ENCODE results near the gene CFD. TPM values are rescaled to one million over a fixed set of nuclear protein-coding genes. Genes with fewer than 3 reads are reported as not detected.

The CFD gene
- total RNA-seq, 1 experiment from 2014 or later: 8.0 TPM

GRCh38 chr19:827710-828321 is 31.6 kb upstream of the CFD start, which contains the start of gene AZU1:
TSS of gene AZU1 (plus strand) at chr19:827837. CDS start at chr19:827847, 10 bp downstream.
- Histone ChIP-seq H3K4me3 (no peak within 1 kb of the TSS), H2AFZ (no peak within 1 kb of the TSS), H3K27ac (no peak within 1 kb of the TSS), H3K9me3 (ENCODE audit: insufficient read depth, low read depth) (no peaks in the 10 kb centered on the region), H3K36me3 (ENCODE audit: low read depth) (no peaks in the 10 kb centered on the region), H3K79me2 (ENCODE audit: low read depth) (no peaks in the 10 kb centered on the region), H3K9me2 (ENCODE audit: insufficient read depth) (no peaks in the 10 kb centered on the region), H4K20me1 (ENCODE audit: insufficient read depth) (no peaks in the 10 kb centered on the region), H3F3A (ENCODE audit: insufficient read depth, low read depth) (peaks cover 6% of the 10 kb centered on the region; the same call in 1 of the 2 replicates), H3K4me2 (no peak within 1 kb of the TSS), H3K4me1 (replicated peaks; ENCODE audit: insufficient read depth) (peaks cover 6% of the 10 kb centered on the region), H3K27me3 (ENCODE audit: insufficient read depth, low read depth) (peaks cover 15% of the 10 kb centered on the region; the same call in 1 of the 2 replicates)
- intact Hi-C loops (cut with micrococcal nuclease; ENCODE audit: unreplicated experiment): no loop called here
- ChIA-PET CTCF (no interaction called here), POLR2A (ENCODE audit: unreplicated experiment) (no interaction called here)
- BruUV-seq (replicated peaks): no TSS peak
- no peak for TF ChIP-seq CTCF (conservative IDR thresholded peaks at IDR 0.05)
- DNase-seq: peak in 1 of 2 experiments; percentile 32

- H3K36me3 ChIP-seq (ENCODE audit: low read depth): no peaks in the 10 kb centered on the region
- H3K27me3 ChIP-seq (ENCODE audit: insufficient read depth, low read depth): peaks cover 15% of the 10 kb centered on the region; the same call in 1 of the 2 replicates
- no peak for TF ChIP-seq CTCF (conservative IDR thresholded peaks at IDR 0.05)
- TF ChIP-seq EZH2 (IDR thresholded peaks at IDR 0.05; ENCODE audit: low read depth): no peak
- no peaks in the 10 kb centered on the region for H4K20me1 ChIP-seq (ENCODE audit: insufficient read depth)
- H2AFZ ChIP-seq: no peak overlapping the region
- no peak for DNase-seq
- H3K4me3 ChIP-seq: no peak overlapping the region
- intact Hi-C loops (cut with micrococcal nuclease; ENCODE audit: unreplicated experiment): no loop called here
- H3K27ac ChIP-seq: no peak overlapping the region
- no peaks in the 10 kb centered on the region for H3K79me2 ChIP-seq (ENCODE audit: low read depth)
- POLR2A ChIA-PET (ENCODE audit: unreplicated experiment): interaction anchor here (0.6 kb wide), 1 partner anchor 47 kb away, joined by 3 read pairs; no protein-coding TSS in a partner anchor
- CTCF ChIA-PET: no interaction called here
- no peaks in the 10 kb centered on the region for H3K4me1 ChIP-seq (replicated peaks; ENCODE audit: insufficient read depth)
- no peaks in the 10 kb centered on the region for H3K9me2 ChIP-seq (ENCODE audit: insufficient read depth)
- H3K9me3 ChIP-seq (ENCODE audit: insufficient read depth, low read depth): no peaks in the 10 kb centered on the region
- no peaks in the 10 kb centered on the region for H3F3A ChIP-seq (ENCODE audit: insufficient read depth, low read depth)
- no peak overlapping the region for H3K4me2 ChIP-seq
- BruUV-seq (replicated peaks): no TSS peak
Observed at GRCh38 chr19:829129-829758, 30.2 kb upstream of the CFD start.

- H3K79me2 ChIP-seq (ENCODE audit: low read depth): no peaks in the 10 kb centered on the region
- CTCF ChIA-PET: interaction anchor here (0.6 kb wide), 1 partner anchor 69 kb away, joined by 4 read pairs; no protein-coding TSS in a partner anchor
- peaks cover 18% of the 10 kb centered on the region; the same call in 1 of the 2 replicates for H3K27me3 ChIP-seq (ENCODE audit: insufficient read depth, low read depth)
- no TSS peak for BruUV-seq (replicated peaks)
- POLR2A ChIA-PET (ENCODE audit: unreplicated experiment): no interaction called here
- TF ChIP-seq EZH2 (IDR thresholded peaks at IDR 0.05; ENCODE audit: low read depth): no peak
- no peak for DNase-seq
- no peak overlapping the region for H3K27ac ChIP-seq
- no peak overlapping the region for H3K4me3 ChIP-seq
- no peaks in the 10 kb centered on the region for H4K20me1 ChIP-seq (ENCODE audit: insufficient read depth)
- intact Hi-C loops (cut with micrococcal nuclease; ENCODE audit: unreplicated experiment): no loop called here
- H2AFZ ChIP-seq: no peak overlapping the region
- no peaks in the 10 kb centered on the region for H3K4me1 ChIP-seq (replicated peaks; ENCODE audit: insufficient read depth)
- H3F3A ChIP-seq (ENCODE audit: insufficient read depth, low read depth): no peaks in the 10 kb centered on the region
- no peak overlapping the region for H3K4me2 ChIP-seq
- no peaks in the 10 kb centered on the region for H3K9me3 ChIP-seq (ENCODE audit: insufficient read depth, low read depth)
- no peaks in the 10 kb centered on the region for H3K36me3 ChIP-seq (ENCODE audit: low read depth)
- no peaks in the 10 kb centered on the region for H3K9me2 ChIP-seq (ENCODE audit: insufficient read depth)
Observed at GRCh38 chr19:831407-832369, 27.8 kb upstream of the CFD start.
